GM12878 (cell line): ENCODE data around the gene TTC23L. TPM values are rescaled to one million over a fixed set of nuclear protein-coding genes. Genes with fewer than 3 reads are reported as not detected.
"Not testable (repeated sequence)": the region's sequence is repeated elsewhere in the genome, so short reads cannot be mapped to it uniquely, and the experiment has no call there.

Experiments used
- ATAC-seq: fragments of 200-7000 bp; cut with Tn5 transposase; 3 replicates; pipeline ENCODE4 v1.9.1; 2020; ENCODE audit warnings: mild to moderate bottlenecking, moderate library complexity
- BruUV-seq: library from RNA; stranded (reverse); fragments of 400-500 nt; replicated peaks from 2 replicates; lab custom pipeline; 2021; lab: Mats Ljungman, UMichigan
- CTCF ChIA-PET: fragments of 300-600 bp; sonication (Branson Sonifier 250); formaldehyde crosslinking; extraction: SDS; loops from one replicate; lab custom pipeline; 2021; ENCODE audit warnings: inconsistent platforms; lab: Yijun Ruan, JAX
- POLR2A ChIA-PET: fragments of 350-600 bp; formaldehyde crosslinking; extraction: SDS; loops from one replicate; lab custom pipeline; 2021; ENCODE audit warnings: inconsistent platforms; lab: Charles Lee
- RAD21 ChIA-PET: fragments of 300-600 bp; sonication (Branson Sonifier 250); formaldehyde crosslinking; loops from one replicate; lab custom pipeline; 2023; ENCODE audit warnings: antibody characterized with exemption; ENCODE audit not compliant: unreplicated experiment; lab: Charles Lee
- SMC1A ChIA-PET: fragments of 300-600 bp; sonication (Branson Sonifier 250); formaldehyde crosslinking; loops from one replicate; lab custom pipeline; 2023; ENCODE audit not compliant: unreplicated experiment, uncharacterized antibody; lab: Charles Lee
- DNase-seq: peaks from one replicate; pipeline ENCODE4 v3.0.0-alpha.2; 2011; ENCODE audit warnings: low read depth, low spot score
- FAIRE-seq: peaks from 3 replicates; lab custom pipeline; 2011; peaks lifted over from hg19 to GRCh38; lab: Jason Lieb, UNC
- H2AFZ ChIP-seq: 2 replicates; pipeline ENCODE4 v1.6.0; 2011; ENCODE audit warnings: low read depth, low read length, control low read depth; ENCODE audit not compliant: control insufficient read depth
- H3K27ac ChIP-seq: 2 replicates; pipeline ENCODE4 v1.5.1; 2011; ENCODE audit warnings: control low read depth; ENCODE audit not compliant: control insufficient read depth, insufficient read depth
- H3K27me3 ChIP-seq, 2 experiments: replicated peaks in 1 of 2; 2 replicates each; pipeline versions ENCODE4 v1.6.0 to v1.6.1; 2011; ENCODE audit warnings: low read length in 1 of 2; ENCODE audit not compliant: control insufficient read depth in 2 of 2, insufficient read depth in 2 of 2
- H3K36me3 ChIP-seq, 2 experiments: 2 replicates each; pipeline ENCODE4 v1.5.1; 2011; ENCODE audit warnings: low read length in 1 of 2; ENCODE audit not compliant: control insufficient read depth in 2 of 2, insufficient read depth in 2 of 2
- H3K4me1 ChIP-seq: 2 replicates; pipeline ENCODE4 v1.6.1; 2011; ENCODE audit warnings: mild to moderate bottlenecking, low read length, moderate library complexity, mixed read lengths; ENCODE audit not compliant: control insufficient read depth, insufficient read depth
- H3K4me2 ChIP-seq: 2 replicates; pipeline ENCODE4 v1.6.0; 2011; ENCODE audit warnings: control low read depth; ENCODE audit not compliant: control insufficient read depth, insufficient read depth
- H3K4me3 ChIP-seq: fragments of 200-600 bp; sonication (generic); 2 replicates; pipeline ENCODE4 v1.5.1; 2016
- H3K79me2 ChIP-seq: 2 replicates; pipeline ENCODE4 v1.6.0; 2011; ENCODE audit warnings: low read length; ENCODE audit not compliant: control insufficient read depth, insufficient read depth
- H3K9ac ChIP-seq: 2 replicates; pipeline ENCODE4 v1.8.0; 2011; ENCODE audit warnings: low read length, control low read depth, mixed read lengths; ENCODE audit not compliant: control insufficient read depth, insufficient read depth
- H3K9me3 ChIP-seq: replicated peaks from 3 replicates; pipeline ENCODE4 v1.5.1; 2011; ENCODE audit warnings: mild to moderate bottlenecking, low read length; ENCODE audit not compliant: control insufficient read depth, insufficient read depth
- H4K20me1 ChIP-seq: 2 replicates; pipeline ENCODE4 v1.6.0; 2011; ENCODE audit not compliant: control insufficient read depth, insufficient read depth
- RAD21 ChIP-seq: IDR thresholded peaks from 2 replicates; pipeline ENCODE4 v1.6.1; 2011; ENCODE audit warnings: mild to moderate bottlenecking, low read depth, low read length, moderate library complexity; ENCODE audit not compliant: insufficient read depth
- SPI1 ChIP-seq: IDR thresholded peaks from 2 replicates; pipeline ENCODE4 v1.6.1; 2011; ENCODE audit warnings: low read depth, mild to moderate bottlenecking, low read length, moderate library complexity, borderline replicate concordance; ENCODE audit not compliant: insufficient read depth
- ZNF384 ChIP-seq: IDR thresholded peaks from 2 replicates; pipeline ENCODE4 v1.6.1; 2012; ENCODE audit warnings: low read depth, mild to moderate bottlenecking, low read length, improper control_type of control experiment, borderline replicate concordance
- WGBS: methylation state at CpG from one replicate; pipeline ENCODE4 v1.1.6; 2016; ENCODE audit warnings: low lambda C conversion rate; ENCODE audit not compliant: insufficient replicate concordance, insufficient coverage; ENCODE audit errors: missing lambda C conversion rate; 5-methylcytosine and 5-hydroxymethylcytosine counted together
- in situ Hi-C: fragments of 300-500 bp; cut with MboI; formaldehyde crosslinking; loops from 9 replicates; pipeline ENCODE4 v1.14.3; 2018; ENCODE audit warnings: mixed read lengths
- intact Hi-C: fragments of 100-400 bp; cut with micrococcal nuclease; formaldehyde crosslinking; loops from one replicate; pipeline ENCODE4 v1.14.2; 2022; ENCODE audit not compliant: unreplicated experiment
- polyA plus RNA-seq, 11 experiments: library from polyadenylated mRNA; depleted of rRNA in 4 of 11; unstranded in 6 of 11; stranded (reverse) in 5 of 11; fragments of >200 nt; fragmentation: Nextera tagmentation in 4 of 11; fragmentation: Illumina TruSeq in 1 of 11; extraction: Ambion mirVana in 4 of 11; extraction: Trizol in 1 of 11; gene quantifications; 1 replicate in 1 of 11; 2 replicates in 10 of 11; pipeline versions ENCODE4 v1.2.1 to v1.2.3, GENCODE V29; 2011 to 2016; ENCODE audit warnings: inconsistent platforms in 2 of 11, missing spikeins in 2 of 11, low read depth in 1 of 11
- total RNA-seq, 4 experiments: library from RNA; depleted of rRNA in 3 of 4; stranded (reverse); fragments of >200 nt in 3 of 4; fragmentation: Illumina TruSeq in 1 of 4; extraction: Trizol in 1 of 4; gene quantifications; 2 replicates each; pipeline versions ENCODE4 v1.2.1 to v1.2.3, GENCODE V29; 2013 to 2021
- TF ChIP-seq, protein P1 (sequence below): fragments of 450-650 bp; IDR thresholded peaks from 2 replicates; pipeline ENCODE4 v1.6.1; 2017; ENCODE audit warnings: mild to moderate bottlenecking
- TF ChIP-seq, protein P2 (sequence below): fragments of 450-650 bp; IDR thresholded peaks from 2 replicates; pipeline ENCODE4 v1.6.1; 2017; ENCODE audit warnings: borderline replicate concordance
- TF ChIP-seq, protein P3 (sequence below), 3 experiments: IDR thresholded peaks in 2 of 3; conservative IDR thresholded peaks in 1 of 3; 2 replicates each; pipeline ENCODE4 v1.5.1; 2011; ENCODE audit warnings: low read depth in 3 of 3, low read length in 3 of 3, mild to moderate bottlenecking in 3 of 3, control low read depth in 2 of 3, moderate library complexity in 2 of 3, inconsistent platforms in 1 of 3, mixed read lengths in 1 of 3; ENCODE audit not compliant: control insufficient read depth in 2 of 3, insufficient read depth in 1 of 3; ENCODE audit errors: extremely low read depth in 1 of 3

TTC23L gene
- total and polyA plus RNA-seq, 10 of the 15 experiments (the other 5 are each of a cell fraction or from before 2014, with no cell fraction given) = 0.09 to 0.34 TPM; not detected in 8

DNA sequence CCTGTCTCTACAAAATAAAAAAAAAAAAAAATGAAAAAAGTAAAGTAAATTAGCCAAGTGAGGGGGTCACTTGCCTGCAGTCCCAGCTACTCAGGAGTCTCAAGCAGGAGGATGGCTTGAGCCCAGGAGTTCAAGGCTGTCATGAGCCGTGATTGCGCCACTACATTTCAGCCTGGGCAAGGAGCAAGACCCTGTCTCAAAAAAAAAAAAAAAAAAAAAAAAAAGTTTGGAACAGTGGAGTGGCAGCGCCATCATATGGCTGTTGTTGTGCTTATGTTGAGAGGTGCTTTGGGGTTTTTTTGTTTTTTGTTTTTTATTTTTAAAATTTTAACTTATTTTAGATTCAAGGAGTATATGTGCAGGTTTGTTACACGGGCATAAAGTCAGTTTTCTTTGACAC is 80.1 kb downstream of the TTC23L start:
- intact Hi-C loops = loop anchor here (5.0 to 10.0 kb wide), 2 partner anchors 83 to 914 kb away; partner anchors contain the start of gene AMACR
- CTCF ChIA-PET = no interaction called here
- no peaks in the 10 kb centered on the region for H4K20me1 ChIP-seq
- in situ Hi-C loops = loop anchor here (10.0 to 25.0 kb wide), 3 partner anchors 432 to 1474 kb away; partner anchors contain the start of genes AMACR and TARS1
- H3K9ac ChIP-seq = no peak overlapping the region
- WGBS = 91% methylated on average over 4 of the region's 4 CpGs
- H3K4me3 ChIP-seq = no peak overlapping the region
- POLR2A ChIA-PET = interaction anchor here (0.7 to 5.3 kb wide), 3 partner anchors 10 to 144 kb away, joined by 3 to 79 read pairs (median 4); partner anchors contain the start of gene DNAJC21
- no peaks in the 10 kb centered on the region for H3K9me3 ChIP-seq
- no TSS peak for BruUV-seq
- ATAC-seq = no peak
- no peak for FAIRE-seq
- peak; percentile 72 for TF ChIP-seq ZNF384
- TF ChIP-seq, protein P1, sequence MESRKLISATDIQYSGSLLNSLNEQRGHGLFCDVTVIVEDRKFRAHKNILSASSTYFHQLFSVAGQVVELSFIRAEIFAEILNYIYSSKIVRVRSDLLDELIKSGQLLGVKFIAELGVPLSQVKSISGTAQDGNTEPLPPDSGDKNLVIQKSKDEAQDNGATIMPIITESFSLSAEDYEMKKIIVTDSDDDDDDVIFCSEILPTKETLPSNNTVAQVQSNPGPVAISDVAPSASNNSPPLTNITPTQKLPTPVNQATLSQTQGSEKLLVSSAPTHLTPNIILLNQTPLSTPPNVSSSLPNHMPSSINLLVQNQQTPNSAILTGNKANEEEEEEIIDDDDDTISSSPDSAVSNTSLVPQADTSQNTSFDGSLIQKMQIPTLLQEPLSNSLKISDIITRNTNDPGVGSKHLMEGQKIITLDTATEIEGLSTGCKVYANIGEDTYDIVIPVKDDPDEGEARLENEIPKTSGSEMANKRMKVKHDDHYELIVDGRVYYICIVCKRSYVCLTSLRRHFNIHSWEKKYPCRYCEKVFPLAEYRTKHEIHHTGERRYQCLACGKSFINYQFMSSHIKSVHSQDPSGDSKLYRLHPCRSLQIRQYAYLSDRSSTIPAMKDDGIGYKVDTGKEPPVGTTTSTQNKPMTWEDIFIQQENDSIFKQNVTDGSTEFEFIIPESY = 0 out of 2 replicates have a peak, but pooled peaks have one; percentile 19
- TF ChIP-seq, protein P2, sequence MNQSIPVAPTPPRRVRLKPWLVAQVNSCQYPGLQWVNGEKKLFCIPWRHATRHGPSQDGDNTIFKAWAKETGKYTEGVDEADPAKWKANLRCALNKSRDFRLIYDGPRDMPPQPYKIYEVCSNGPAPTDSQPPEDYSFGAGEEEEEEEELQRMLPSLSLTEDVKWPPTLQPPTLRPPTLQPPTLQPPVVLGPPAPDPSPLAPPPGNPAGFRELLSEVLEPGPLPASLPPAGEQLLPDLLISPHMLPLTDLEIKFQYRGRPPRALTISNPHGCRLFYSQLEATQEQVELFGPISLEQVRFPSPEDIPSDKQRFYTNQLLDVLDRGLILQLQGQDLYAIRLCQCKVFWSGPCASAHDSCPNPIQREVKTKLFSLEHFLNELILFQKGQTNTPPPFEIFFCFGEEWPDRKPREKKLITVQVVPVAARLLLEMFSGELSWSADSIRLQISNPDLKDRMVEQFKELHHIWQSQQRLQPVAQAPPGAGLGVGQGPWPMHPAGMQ = no peak
- TF ChIP-seq, protein P3, sequence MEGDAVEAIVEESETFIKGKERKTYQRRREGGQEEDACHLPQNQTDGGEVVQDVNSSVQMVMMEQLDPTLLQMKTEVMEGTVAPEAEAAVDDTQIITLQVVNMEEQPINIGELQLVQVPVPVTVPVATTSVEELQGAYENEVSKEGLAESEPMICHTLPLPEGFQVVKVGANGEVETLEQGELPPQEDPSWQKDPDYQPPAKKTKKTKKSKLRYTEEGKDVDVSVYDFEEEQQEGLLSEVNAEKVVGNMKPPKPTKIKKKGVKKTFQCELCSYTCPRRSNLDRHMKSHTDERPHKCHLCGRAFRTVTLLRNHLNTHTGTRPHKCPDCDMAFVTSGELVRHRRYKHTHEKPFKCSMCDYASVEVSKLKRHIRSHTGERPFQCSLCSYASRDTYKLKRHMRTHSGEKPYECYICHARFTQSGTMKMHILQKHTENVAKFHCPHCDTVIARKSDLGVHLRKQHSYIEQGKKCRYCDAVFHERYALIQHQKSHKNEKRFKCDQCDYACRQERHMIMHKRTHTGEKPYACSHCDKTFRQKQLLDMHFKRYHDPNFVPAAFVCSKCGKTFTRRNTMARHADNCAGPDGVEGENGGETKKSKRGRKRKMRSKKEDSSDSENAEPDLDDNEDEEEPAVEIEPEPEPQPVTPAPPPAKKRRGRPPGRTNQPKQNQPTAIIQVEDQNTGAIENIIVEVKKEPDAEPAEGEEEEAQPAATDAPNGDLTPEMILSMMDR (IDR thresholded peaks at IDR 0.05 in 2 of 3, conservative IDR thresholded peaks at IDR 0.05 in 1 of 3; ENCODE audit: control insufficient read depth in 2 of 3, extremely low read depth in 1 of 3, insufficient read depth in 1 of 3, low read depth in 3 of 3, low read length in 3 of 3) = peak in 2 of 3 experiments; percentile 14 to 21; a peak in 3 of 6 replicates
- 0 out of 2 replicates have a peak, but pooled peaks have one; percentile 15 for TF ChIP-seq RAD21
- TF ChIP-seq SPI1 = no peak
- H3K79me2 ChIP-seq = peaks cover 62% of the 10 kb centered on the region
- RAD21 ChIA-PET = interaction anchor here (1.4 kb wide), 1 partner anchor 83 kb away, joined by 8 read pairs; no protein-coding TSS in a partner anchor
- no peaks in the 10 kb centered on the region for H3K27me3 ChIP-seq
- no peak overlapping the region; the same call in 1 of the 2 replicates for H3K27ac ChIP-seq
- no peak overlapping the region for H3K4me2 ChIP-seq
- DNase-seq = no peak
- peaks cover 0 to 23% of the 10 kb centered on the region in 2 experiments; a peak in 3 of 4 replicates for H3K36me3 ChIP-seq
- H2AFZ ChIP-seq = no peak overlapping the region
- H3K4me1 ChIP-seq = peaks cover under 1% of the 10 kb centered on the region; the same call in 1 of the 2 replicates
- SMC1A ChIA-PET = no interaction called here

DNA sequence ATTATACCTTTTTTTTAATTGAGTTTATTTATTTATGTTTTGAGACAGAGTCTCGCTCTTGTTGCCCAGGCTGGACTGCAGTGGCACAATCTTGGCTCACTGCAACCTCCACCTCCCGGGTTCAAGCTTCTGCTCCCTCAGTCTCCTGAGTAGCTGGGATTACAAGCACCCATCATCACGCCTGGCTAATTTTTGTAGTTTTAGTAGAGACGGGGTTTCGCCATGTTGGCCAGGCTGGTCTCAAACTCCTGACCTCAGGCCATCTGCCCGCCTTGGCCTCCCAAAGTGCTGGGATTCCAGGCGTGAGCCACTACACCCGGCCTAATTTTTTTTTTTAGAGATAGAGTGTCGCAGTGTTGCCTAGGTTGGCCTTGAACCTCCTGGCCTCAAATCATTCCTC is 84.3 kb downstream of the TTC23L start:
- H3K36me3 ChIP-seq = peaks cover 0 to 27% of the 10 kb centered on the region in 2 experiments; a peak in 3 of 4 replicates
- H4K20me1 ChIP-seq, H3K9me3 ChIP-seq, DNase-seq, H2AFZ ChIP-seq, H3K4me2 ChIP-seq, FAIRE-seq, H3K4me1 ChIP-seq, H3K27ac ChIP-seq, ATAC-seq, BruUV-seq, POLR2A ChIA-PET, H3K4me3 ChIP-seq, H3K9ac ChIP-seq, H3K27me3 ChIP-seq: not testable (repeated sequence)
- peaks cover 23% of the 10 kb centered on the region for H3K79me2 ChIP-seq
- ChIA-PET SMC1A (interaction anchor here (1.6 kb wide), 1 partner anchor 80 kb away, joined by 6 read pairs; no protein-coding TSS in a partner anchor), RAD21 (interaction anchor here (1.0 to 2.0 kb wide), 2 partner anchors 8 to 23 kb away, joined by 3 to 8 read pairs; partner anchors contain the start of genes BRIX1 and RAD1), CTCF (interaction anchor here (0.7 to 2.3 kb wide), 4 partner anchors 25 to 1443 kb away, joined by 3 to 8 read pairs (median 4); no protein-coding TSS in a partner anchor)
- in situ Hi-C loops (loop anchor here (25.0 kb wide), 2 partner anchors 436 to 911 kb away; partner anchors contain the start of gene AMACR), intact Hi-C loops (loop anchor here (10.0 kb wide), 1 partner anchor 1232 kb away; the partner anchor contains the start of genes LMBRD2 and SKP2)
- 96% methylated on average over 9 of the region's 9 CpGs for WGBS
